PFSK-1 (cell line): ENCODE data around the gene S100A7A.

Experiments used
- FOXP2 ChIP-seq: optimal IDR thresholded peaks from 2 replicates; pipeline ENCODE3; 2011; ENCODE audit warnings: borderline replicate concordance, control low read depth, inconsistent platforms; ENCODE audit not compliant: insufficient read depth; ENCODE audit errors: extremely low read length, extremely low read depth
- POLR2AphosphoS5 ChIP-seq: IDR thresholded peaks from 2 replicates; pipeline ENCODE4 v1.6.1; 2012; ENCODE audit warnings: low read depth, mild to moderate bottlenecking, control low read depth, low read length, moderate library complexity
- REST ChIP-seq, 2 experiments: IDR thresholded peaks; 2 replicates each; pipeline versions ENCODE4 v1.6.1 to v1.8.0; 2011 to 2012; ENCODE audit warnings: low read depth in 2 of 2, low read length in 2 of 2, control low read depth in 1 of 2, inconsistent platforms in 1 of 2, mild to moderate bottlenecking in 1 of 2, moderate library complexity in 1 of 2; ENCODE audit not compliant: insufficient read depth in 1 of 2
- SIN3A ChIP-seq: IDR thresholded peaks from 2 replicates; pipeline ENCODE4 v1.6.1; 2012; ENCODE audit warnings: mild to moderate bottlenecking, low read length, moderate library complexity, borderline replicate concordance; ENCODE audit not compliant: insufficient read depth
- TAF1 ChIP-seq: IDR thresholded peaks from 2 replicates; pipeline ENCODE4 v1.6.1; 2012; ENCODE audit warnings: low read length, control low read depth, borderline replicate concordance; ENCODE audit not compliant: insufficient read depth

Gene S100A7A

GRCh38 chr1:153393926-153394325 lies 22.4 kb upstream of the S100A7A start:
- TF ChIP-seq POLR2AphosphoS5, result no peak
- no peak for TF ChIP-seq SIN3A
- no peak for TF ChIP-seq REST (IDR thresholded peaks at IDR 0.05; ENCODE audit: insufficient read depth in 1 of 2, low read depth in 2 of 2, low read length in 2 of 2)
- TF ChIP-seq TAF1, result no peak

- no peak for TF ChIP-seq REST (IDR thresholded peaks at IDR 0.05; ENCODE audit: insufficient read depth in 1 of 2, low read depth in 2 of 2, low read length in 2 of 2)
- TF ChIP-seq TAF1, result no peak
- no peak for TF ChIP-seq POLR2AphosphoS5
- no peak for TF ChIP-seq FOXP2
- no peak for TF ChIP-seq SIN3A
These were observed 21.9 kb upstream of the S100A7A start for GRCh38 chr1:153394391-153394790.

- no peak for TF ChIP-seq TAF1
- TF ChIP-seq POLR2AphosphoS5, result no peak
- TF ChIP-seq SIN3A, result no peak
These were observed 21.1 kb upstream of the S100A7A start for GRCh38 chr1:153395136-153395685.

- TF ChIP-seq TAF1, result no peak
- TF ChIP-seq REST (IDR thresholded peaks at IDR 0.05; ENCODE audit: insufficient read depth in 1 of 2, low read depth in 2 of 2, low read length in 2 of 2), result no peak
- TF ChIP-seq POLR2AphosphoS5, result no peak
- TF ChIP-seq SIN3A, result no peak
- no peak for TF ChIP-seq FOXP2
These were observed 20.5 kb upstream of the S100A7A start for GRCh38 chr1:153395776-153396175.

GRCh38 chr1:153396461-153396860 lies 19.9 kb upstream of the S100A7A start:
- TF ChIP-seq TAF1, result no peak
- no peak for TF ChIP-seq REST (IDR thresholded peaks at IDR 0.05; ENCODE audit: insufficient read depth in 1 of 2, low read depth in 2 of 2, low read length in 2 of 2)
- no peak for TF ChIP-seq FOXP2
- TF ChIP-seq SIN3A, result no peak
- no peak for TF ChIP-seq POLR2AphosphoS5
